Mucosa of gallbladder (tissue), 1 donor: ENCODE results near the gene STAT3. TPM values are rescaled to one million over a fixed set of nuclear protein-coding genes. Genes with fewer than 3 reads are reported as not detected.

Experiments
- total RNA-seq: library from RNA; stranded (reverse); gene quantifications from one replicate; pipeline ENCODE4 v1.2.1, GENCODE V29; 2021
- donor health status: DM: no; HTN: no; CAD: no.

The STAT3 gene
- total RNA-seq, 1 donor from 2014 or later = 140 TPM

Other genes with a start within 250 kb of the STAT3 start
- 150 TPM for gene RAB5C, start 233.5 kb downstream of the STAT3 start, total RNA-seq
- gene KCNH4, start 207.3 kb downstream of the STAT3 start, total RNA-seq = 0.06 TPM
- gene HCRT, start 203.0 kb downstream of the STAT3 start, total RNA-seq = not detected
- gene GHDC, start 193.9 kb downstream of the STAT3 start, total RNA-seq = 34.4 TPM
- 61.7 TPM for gene STAT5B, start 112.1 kb downstream of the STAT3 start, total RNA-seq
- 30.8 TPM for gene STAT5A, start 99.9 kb downstream of the STAT3 start, total RNA-seq
- 273 TPM for gene CAVIN1, start 34.8 kb upstream of the STAT3 start, total RNA-seq
- gene ATP6V0A1, start 70.4 kb upstream of the STAT3 start, total RNA-seq = 179 TPM
- 51.1 TPM for gene NAGLU, start 147.8 kb upstream of the STAT3 start, total RNA-seq
- gene HSD17B1, start 164.5 kb upstream of the STAT3 start, total RNA-seq = 2.4 TPM
- gene COASY, start 173.7 kb upstream of the STAT3 start, total RNA-seq = 84.1 TPM
- 54.0 TPM for gene MLX, start 178.7 kb upstream of the STAT3 start, total RNA-seq
- 5.1 TPM for gene PSMC3IP, start 189.3 kb upstream of the STAT3 start, total RNA-seq
- gene RETREG3, start 220.9 kb upstream of the STAT3 start, total RNA-seq = 78.8 TPM
- gene TUBG1, start 221.2 kb upstream of the STAT3 start, total RNA-seq = 40.2 TPM